ENCODE measurements around the gene PCSK4.

GRCh38 chr19:1472231-1473084, 17.7 kb downstream of the PCSK4 start:
- TF ChIP-seq POLR2A (IDR thresholded peaks at IDR 0.05) (no peak), CTCF (IDR thresholded peaks at IDR 0.05) (no peak), POLR2AphosphoS5 (IDR thresholded peaks at IDR 0.05) (no peak)

Data from upper lobe of left lung (tissue), 4 donors.